BE2C (cell line): Measurements from ENCODE around the gene OLIG2. TPM values are rescaled to one million over a fixed set of nuclear protein-coding genes. Genes with fewer than 3 reads are reported as not detected.

Source experiments
- DNase-seq: peaks from one replicate; pipeline ENCODE4 v3.0.0-alpha.2; 2020
- H3K27me3 ChIP-seq: fragments of 250-450 bp; sonication (Bioruptor Pico); 2 replicates; pipeline ENCODE4 v1.5.1; 2020; ENCODE audit warnings: mild to moderate bottlenecking
- H3K36me3 ChIP-seq: fragments of 250-450 bp; sonication (Bioruptor Pico); 2 replicates; pipeline ENCODE4 v1.5.1; 2020; ENCODE audit warnings: mild to moderate bottlenecking
- H3K4me1 ChIP-seq: fragments of 250-450 bp; sonication (Bioruptor Pico); 2 replicates; pipeline ENCODE4 v1.5.1; 2020
- H3K4me3 ChIP-seq: 2 replicates; pipeline ENCODE4 v1.5.1; 2011; ENCODE audit warnings: low read depth, low read length
- H3K9me3 ChIP-seq: fragments of 250-450 bp; sonication (Bioruptor Pico); 2 replicates; pipeline ENCODE4 v1.5.1; 2020
- polyA plus RNA-seq: library from polyadenylated mRNA; unstranded; fragments of >200 nt; gene quantifications from one replicate; pipeline ENCODE4 v1.2.1, GENCODE V29; 2012; ENCODE audit warnings: low read depth, missing spikeins; ENCODE audit not compliant: insufficient read length, insufficient read depth
- TF ChIP-seq, protein P1 (sequence below): IDR thresholded peaks from 2 replicates; pipeline ENCODE4 v1.5.1; 2012; ENCODE audit warnings: mild to moderate bottlenecking, low read depth, low read length

OLIG2 gene
- polyA plus RNA-seq: not detected

DNA sequence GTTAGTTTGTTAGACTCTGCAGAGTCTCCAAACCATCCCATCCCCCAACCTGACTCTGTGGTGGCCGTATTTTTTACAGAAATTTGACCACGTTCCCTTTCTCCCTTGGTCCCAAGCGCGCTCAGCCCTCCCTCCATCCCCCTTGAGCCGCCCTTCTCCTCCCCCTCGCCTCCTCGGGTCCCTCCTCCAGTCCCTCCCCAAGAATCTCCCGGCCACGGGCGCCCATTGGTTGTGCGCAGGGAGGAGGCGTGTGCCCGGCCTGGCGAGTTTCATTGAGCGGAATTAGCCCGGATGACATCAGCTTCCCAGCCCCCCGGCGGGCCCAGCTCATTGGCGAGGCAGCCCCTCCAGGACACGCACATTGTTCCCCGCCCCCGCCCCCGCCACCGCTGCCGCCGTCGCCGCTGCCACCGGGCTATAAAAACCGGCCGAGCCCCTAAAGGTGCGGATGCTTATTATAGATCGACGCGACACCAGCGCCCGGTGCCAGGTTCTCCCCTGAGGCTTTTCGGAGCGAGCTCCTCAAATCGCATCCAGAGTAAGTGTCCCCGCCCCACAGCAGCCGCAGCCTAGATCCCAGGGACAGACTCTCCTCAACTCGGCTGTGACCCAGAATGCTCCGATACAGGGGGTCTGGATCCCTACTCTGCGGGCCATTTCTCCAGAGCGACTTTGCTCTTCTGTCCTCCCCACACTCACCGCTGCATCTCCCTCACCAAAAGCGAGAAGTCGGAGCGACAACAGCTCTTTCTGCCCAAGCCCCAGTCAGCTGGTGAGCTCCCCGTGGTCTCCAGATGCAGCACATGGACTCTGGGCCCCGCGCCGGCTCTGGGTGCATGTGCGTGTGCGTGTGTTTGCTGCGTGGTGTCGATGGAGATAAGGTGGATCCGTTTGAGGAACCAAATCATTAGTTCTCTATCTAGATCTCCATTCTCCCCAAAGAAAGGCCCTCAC, at the start of gene OLIG2:
TSS of gene OLIG2 (plus strand) at position 447 of the 954 bp plus-strand sequence. CDS start 928 bp downstream, outside the sequence.
- H3K27me3 ChIP-seq: peaks cover 100% of the 10 kb centered on the region
- no peaks in the 10 kb centered on the region for H3K4me1 ChIP-seq
- no peaks in the 10 kb centered on the region for H3K9me3 ChIP-seq
- TF ChIP-seq, protein P1, sequence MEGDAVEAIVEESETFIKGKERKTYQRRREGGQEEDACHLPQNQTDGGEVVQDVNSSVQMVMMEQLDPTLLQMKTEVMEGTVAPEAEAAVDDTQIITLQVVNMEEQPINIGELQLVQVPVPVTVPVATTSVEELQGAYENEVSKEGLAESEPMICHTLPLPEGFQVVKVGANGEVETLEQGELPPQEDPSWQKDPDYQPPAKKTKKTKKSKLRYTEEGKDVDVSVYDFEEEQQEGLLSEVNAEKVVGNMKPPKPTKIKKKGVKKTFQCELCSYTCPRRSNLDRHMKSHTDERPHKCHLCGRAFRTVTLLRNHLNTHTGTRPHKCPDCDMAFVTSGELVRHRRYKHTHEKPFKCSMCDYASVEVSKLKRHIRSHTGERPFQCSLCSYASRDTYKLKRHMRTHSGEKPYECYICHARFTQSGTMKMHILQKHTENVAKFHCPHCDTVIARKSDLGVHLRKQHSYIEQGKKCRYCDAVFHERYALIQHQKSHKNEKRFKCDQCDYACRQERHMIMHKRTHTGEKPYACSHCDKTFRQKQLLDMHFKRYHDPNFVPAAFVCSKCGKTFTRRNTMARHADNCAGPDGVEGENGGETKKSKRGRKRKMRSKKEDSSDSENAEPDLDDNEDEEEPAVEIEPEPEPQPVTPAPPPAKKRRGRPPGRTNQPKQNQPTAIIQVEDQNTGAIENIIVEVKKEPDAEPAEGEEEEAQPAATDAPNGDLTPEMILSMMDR: no peak
- H3K36me3 ChIP-seq: no peaks in the 10 kb centered on the region
- peak within 1 kb of the TSS; percentile 36 for H3K4me3 ChIP-seq
- peak; percentile 79 for DNase-seq

DNA sequence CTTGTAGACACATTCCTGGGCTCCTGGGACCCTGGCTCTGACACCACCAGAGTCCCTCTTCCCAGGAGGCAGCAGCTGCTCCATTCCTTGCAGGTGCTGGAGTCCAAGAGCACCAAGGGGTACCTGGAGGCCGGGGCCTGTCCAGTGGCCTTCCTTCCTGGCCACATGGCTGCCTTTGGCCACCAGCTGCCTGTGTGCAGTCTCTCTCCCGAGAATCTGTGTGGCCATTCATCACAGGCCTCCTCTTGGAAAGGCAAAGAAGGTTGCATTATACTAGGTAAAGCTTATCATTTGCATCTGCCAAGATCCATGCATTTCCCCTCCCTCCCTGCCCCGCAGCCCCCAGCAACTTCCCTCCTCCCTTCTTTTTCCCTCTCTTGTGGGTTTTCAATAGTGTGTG, 48.9 kb upstream of the OLIG2 start:
- Histone ChIP-seq H3K9me3 (no peaks in the 10 kb centered on the region), H3K4me3 (no peak overlapping the region), H3K36me3 (no peaks in the 10 kb centered on the region), H3K4me1 (no peaks in the 10 kb centered on the region), H3K27me3 (peaks cover 68% of the 10 kb centered on the region)
- TF ChIP-seq, protein P1: no peak
- DNase-seq: no peak

DNA sequence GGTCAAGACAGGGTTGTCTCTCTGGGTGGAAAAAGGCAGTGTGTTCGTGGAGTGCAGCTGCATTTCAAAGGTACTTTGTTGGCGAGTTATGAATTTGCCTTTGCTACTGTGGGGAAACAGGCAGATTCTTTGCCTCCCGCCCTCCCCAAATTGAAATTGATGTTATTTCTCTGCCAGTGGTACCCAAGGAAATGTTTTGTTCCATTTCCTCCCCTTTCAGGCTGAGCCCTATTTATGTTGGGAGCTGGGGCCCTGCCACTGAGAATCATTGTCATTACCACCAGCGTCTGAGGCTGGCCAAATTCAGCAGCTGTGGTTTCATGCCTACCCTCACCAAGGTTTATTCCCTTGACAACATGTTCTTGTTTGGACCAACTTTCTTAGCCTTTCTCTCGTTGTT, 48.5 kb upstream of the OLIG2 start:
- peaks cover 69% of the 10 kb centered on the region for H3K27me3 ChIP-seq
- no peaks in the 10 kb centered on the region for H3K4me1 ChIP-seq
- H3K36me3 ChIP-seq: no peaks in the 10 kb centered on the region
- H3K9me3 ChIP-seq: no peaks in the 10 kb centered on the region
- TF ChIP-seq, protein P1: no peak
- no peak overlapping the region for H3K4me3 ChIP-seq
- DNase-seq: no peak

DNA sequence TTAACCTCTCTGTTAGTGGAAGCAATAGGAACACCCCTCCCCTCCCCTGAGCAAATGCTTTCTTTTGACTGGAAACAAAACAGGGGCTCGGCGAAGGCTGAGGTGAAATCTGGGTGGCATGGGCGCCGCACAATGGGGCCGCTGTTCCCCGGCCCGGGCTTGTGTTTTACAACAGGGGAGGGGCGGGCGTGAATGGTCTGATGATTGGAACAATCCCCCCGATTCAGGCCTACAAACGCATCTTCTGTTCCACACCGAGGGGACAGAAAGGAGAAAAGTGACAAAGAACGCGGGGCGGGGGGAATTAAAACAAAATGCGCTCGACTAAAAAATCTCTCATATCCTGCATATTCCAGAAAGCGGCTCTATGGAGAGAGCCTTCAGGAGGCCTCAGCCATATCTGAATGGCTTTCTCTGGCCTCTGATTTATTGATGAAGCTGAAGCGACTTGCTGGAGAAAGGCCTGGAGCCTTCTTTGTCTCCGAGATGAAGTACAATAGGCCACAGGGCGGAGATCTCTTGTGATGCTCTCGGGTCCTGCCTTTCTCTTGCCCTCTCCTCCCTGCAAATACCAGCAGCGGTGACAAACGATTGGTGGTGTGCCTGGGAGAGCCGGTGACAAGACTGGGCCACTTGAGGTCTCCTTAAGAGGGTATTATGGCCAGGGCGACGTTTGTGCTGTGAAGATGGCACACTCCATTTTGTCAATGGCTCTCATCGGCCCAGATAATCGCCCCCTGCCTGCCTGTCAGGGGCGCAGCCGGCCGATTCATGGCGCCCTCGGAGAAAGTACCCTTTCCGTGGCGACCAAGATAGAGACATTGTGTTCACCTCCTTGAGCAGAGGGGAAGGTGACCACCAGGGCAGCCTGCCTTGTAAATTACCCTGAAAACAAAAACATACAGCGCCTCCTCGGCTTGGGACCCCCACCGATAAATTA, 47.1 kb upstream of the OLIG2 start:
- no peaks in the 10 kb centered on the region for H3K36me3 ChIP-seq
- TF ChIP-seq, protein P1: no peak
- no peak overlapping the region for H3K4me3 ChIP-seq
- no peak for DNase-seq
- no peaks in the 10 kb centered on the region for H3K4me1 ChIP-seq
- H3K9me3 ChIP-seq: no peaks in the 10 kb centered on the region
- H3K27me3 ChIP-seq: peaks cover 63% of the 10 kb centered on the region

DNA sequence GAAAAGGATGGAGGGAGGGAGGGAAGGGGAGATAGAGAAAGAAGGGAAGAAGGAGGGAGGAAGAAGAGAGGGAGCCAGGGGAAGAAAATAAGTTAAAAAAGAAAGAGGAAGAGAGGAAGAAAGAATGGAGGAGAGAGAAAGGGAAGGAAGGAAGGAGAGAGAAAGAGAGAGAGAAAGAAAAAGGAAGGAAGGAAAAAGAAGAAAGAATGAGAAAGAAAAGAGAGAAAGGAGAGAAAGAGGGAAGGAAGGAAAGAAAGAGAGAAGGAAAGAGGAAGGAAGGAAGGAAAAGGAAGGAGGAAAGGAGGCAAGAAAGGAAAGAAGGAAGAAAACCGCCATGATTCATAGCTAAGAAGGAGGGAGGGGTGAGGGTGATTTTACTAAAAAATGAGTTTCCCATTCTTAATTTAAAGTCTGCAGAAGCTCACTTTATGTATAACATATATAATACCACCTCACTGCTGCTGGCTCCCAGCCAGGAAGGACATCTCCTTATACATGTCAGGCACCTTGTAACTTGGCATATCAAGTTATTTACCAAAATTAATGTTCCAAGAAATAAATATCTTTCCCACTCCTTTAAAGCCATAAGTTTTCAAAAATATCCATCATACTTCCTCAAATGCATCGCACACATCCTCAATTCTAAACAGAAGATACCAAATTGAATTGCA, 46.0 kb upstream of the OLIG2 start:
- peaks cover 58% of the 10 kb centered on the region for H3K27me3 ChIP-seq
- H3K4me1 ChIP-seq: no peaks in the 10 kb centered on the region
- no peak overlapping the region for H3K4me3 ChIP-seq
- no peaks in the 10 kb centered on the region for H3K9me3 ChIP-seq
- H3K36me3 ChIP-seq: no peaks in the 10 kb centered on the region
- DNase-seq: no peak
- TF ChIP-seq, protein P1: no peak
